C4-2B (cell line): ENCODE data around the gene DHRS12.
"Not testable (repeated sequence)": the region's sequence is repeated elsewhere in the genome, so short reads cannot be mapped to it uniquely, and the experiment has no call there.

ENCODE experiments used
- H3K27ac ChIP-seq: fragments of 450-650 bp; 2 replicates; pipeline ENCODE4 v1.5.1; 2017
- CTCF ChIP-seq: fragments of 450-650 bp; conservative IDR thresholded peaks from 2 replicates; pipeline ENCODE4 v1.5.1; 2017; ENCODE audit warnings: mild to moderate bottlenecking
- ZFX ChIP-seq: fragments of 450-650 bp; IDR thresholded peaks from 2 replicates; pipeline ENCODE4 v1.6.1; 2017

DHRS12 gene

DNA sequence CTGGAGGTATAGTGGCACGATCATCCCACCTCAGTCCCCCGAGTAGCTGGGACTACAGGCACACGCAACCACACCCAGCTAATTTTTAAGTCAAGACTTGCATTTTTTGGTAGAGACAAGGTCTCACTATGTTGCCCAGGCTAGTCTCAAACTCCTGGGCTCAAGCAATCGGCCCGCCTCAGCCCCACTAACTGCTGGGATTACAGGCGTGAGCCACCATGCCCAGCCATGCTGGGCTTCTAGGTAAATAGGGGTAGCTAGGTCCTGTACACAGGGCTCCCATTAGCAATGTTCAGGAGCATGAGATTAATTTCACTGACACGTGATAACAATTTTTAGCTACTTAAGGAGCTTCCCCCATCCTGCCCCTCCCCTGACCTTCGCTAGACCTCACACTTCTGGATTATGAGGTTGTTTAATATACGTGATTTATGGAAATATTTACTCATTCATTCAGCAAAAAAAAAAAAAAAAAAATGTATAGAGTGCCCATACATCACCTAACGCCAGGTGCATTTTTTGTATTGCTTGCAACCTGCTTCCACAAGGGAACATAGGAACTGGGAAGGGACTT, 21.8 kb upstream of the DHRS12 start:
- no peak overlapping the region for H3K27ac ChIP-seq
- TF ChIP-seq CTCF (no peak), ZFX (no peak)

DNA sequence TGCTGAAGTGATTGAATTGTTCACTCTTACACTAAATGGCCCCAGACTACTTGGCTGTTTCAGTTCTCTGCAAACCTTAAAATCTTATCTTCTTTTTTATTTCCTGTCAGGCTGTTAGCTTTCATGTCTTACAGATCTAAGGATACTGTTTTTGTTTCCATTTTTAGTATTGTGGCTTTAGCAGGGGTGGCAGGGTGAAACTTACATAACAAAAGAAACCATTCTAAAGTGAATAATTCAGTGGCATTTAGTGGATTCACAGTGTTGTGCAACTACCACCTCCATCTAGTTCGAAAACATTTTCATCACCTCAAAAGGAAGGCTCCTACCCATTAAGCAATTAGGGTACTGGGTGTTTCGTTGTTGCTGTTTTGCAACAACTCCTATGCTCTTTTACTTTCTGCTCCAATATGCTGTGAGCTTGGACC, 21.2 kb upstream of the DHRS12 start:
- TF ChIP-seq CTCF (no peak), ZFX (no peak)
- H3K27ac ChIP-seq = no peak overlapping the region

DNA sequence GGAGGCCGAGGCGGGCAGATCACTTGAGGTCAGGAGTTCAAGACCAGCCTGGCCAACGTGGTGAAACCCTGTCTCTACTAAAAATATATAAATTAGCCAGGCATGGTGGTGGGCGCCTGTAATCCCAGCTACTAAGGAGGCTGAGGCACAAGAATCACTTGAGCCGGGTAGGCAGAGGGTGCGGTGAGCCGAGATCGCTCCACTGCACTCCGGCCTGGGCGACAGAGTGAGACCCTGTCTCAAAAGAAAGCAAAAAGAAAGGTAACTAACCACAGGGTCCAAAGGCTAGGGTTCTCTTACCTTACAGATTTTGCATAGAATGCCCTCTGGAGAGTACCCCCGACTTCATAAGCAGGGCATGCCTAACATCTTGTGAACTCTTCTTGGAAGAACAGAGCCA, 20.7 kb upstream of the DHRS12 start:
- H3K27ac ChIP-seq = not testable (repeated sequence)

GRCh38 chr13:51823863-51824262, 19.9 kb upstream of the DHRS12 start:
- TF ChIP-seq CTCF = no peak
- TF ChIP-seq ZFX = no peak
- H3K27ac ChIP-seq = no peak overlapping the region

- TF ChIP-seq ZFX = no peak
- TF ChIP-seq CTCF = no peak
- H3K27ac ChIP-seq = no peak overlapping the region
Observed at GRCh38 chr13:51823359-51823758, 19.4 kb upstream of the DHRS12 start.

DNA sequence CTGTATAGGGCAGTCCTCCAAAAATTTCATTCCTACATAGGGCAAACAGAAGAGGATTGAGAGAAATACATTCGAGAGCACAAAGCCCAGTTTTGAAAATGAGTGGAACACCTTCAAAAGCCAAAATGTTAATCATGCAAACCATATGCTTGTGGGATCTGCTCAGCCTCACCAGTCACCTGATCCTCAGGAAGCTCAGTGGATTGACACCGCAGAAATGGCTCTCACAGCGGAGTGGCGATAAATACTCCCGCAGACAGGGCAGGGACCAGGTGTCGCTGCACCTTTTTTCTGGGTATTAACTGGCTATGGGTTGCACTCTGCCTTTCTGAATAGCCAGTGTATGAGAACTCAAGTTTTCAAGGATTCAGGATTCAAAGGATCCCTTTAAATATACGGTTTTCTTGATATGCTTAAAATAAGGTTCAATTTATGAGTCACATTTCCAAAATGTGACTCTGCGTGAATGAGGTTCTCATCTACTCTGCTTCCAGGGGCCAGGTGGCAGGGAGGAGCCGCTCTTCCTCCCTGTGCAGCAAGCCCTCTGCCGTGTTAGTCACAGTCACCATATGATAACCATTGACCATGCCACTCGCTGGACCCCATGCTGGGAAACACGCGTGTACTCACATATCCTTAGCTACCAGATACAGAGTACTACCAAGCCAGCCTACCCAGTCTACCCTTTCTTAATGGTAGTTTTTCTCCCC, 18.3 kb upstream of the DHRS12 start:
- TF ChIP-seq CTCF (no peak), ZFX (no peak)
- no peak overlapping the region for H3K27ac ChIP-seq

DNA sequence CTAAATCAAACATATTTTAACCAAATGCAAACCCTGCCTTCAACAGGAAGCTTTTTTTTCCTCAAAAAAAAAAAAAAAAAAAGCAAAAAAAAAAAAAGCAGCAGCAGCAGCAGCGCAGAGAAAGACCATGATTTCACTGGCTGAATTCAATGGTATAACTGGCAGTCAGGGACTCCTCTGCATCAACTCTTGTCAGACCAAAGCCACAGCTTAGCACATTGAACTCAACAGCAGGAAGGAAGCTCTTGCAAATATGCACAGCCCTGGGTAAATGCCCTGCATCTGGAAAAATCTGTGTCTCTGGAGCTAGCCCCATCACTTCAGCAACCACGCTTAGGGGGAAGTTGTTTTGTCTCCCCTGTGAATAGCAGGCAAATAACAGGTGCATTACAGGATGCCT, 17.6 kb upstream of the DHRS12 start:
- TF ChIP-seq CTCF (no peak), ZFX (no peak)
- H3K27ac ChIP-seq = no peak overlapping the region
